ENCODE measurements around the gene FUBP1.
"Not testable (repeated sequence)": the region's sequence is repeated elsewhere in the genome, so short reads cannot be mapped to it uniquely, and the experiment has no call there.

The FUBP1 gene

GRCh38 chr1:77978969-77979876 lies at the start of gene FUBP1:
FUBP1 (minus strand) TSS chr1:77979072; CDS start chr1:77979004, 68 bp downstream.
- peak; percentile 99 for DNase-seq (ENCODE audit: low read depth)

- not testable (repeated sequence) for DNase-seq (ENCODE audit: low read depth)
Measured at GRCh38 chr1:78021134-78021533, 42.3 kb upstream of the FUBP1 start.

GRCh38 chr1:78019024-78019423 lies 40.2 kb upstream of the FUBP1 start:
- DNase-seq (ENCODE audit: low read depth), result no peak

- no peak for DNase-seq (ENCODE audit: low read depth)
Measured at GRCh38 chr1:78015148-78015547, 36.3 kb upstream of the FUBP1 start.

- no peak for DNase-seq (ENCODE audit: low read depth)
Measured at GRCh38 chr1:78011050-78011449, 32.2 kb upstream of the FUBP1 start.

- no peak for DNase-seq (ENCODE audit: low read depth)
Measured at GRCh38 chr1:78009836-78010235, 31.0 kb upstream of the FUBP1 start.

GRCh38 chr1:78009276-78009675 lies 30.4 kb upstream of the FUBP1 start:
- DNase-seq (ENCODE audit: low read depth), result no peak

- no peak for DNase-seq (ENCODE audit: low read depth)
Measured at GRCh38 chr1:78007677-78008341, 28.9 kb upstream of the FUBP1 start.

GRCh38 chr1:78006521-78006920 lies 27.6 kb upstream of the FUBP1 start:
- DNase-seq (ENCODE audit: low read depth), result no peak

- DNase-seq (ENCODE audit: low read depth), result peak; percentile 83
Measured at GRCh38 chr1:78005755-78006154, 26.9 kb upstream of the FUBP1 start.

- no peak for DNase-seq (ENCODE audit: low read depth)
Measured at GRCh38 chr1:78005448-78005722, 26.5 kb upstream of the FUBP1 start.

- DNase-seq (ENCODE audit: low read depth), result peak; percentile 97
Measured at GRCh38 chr1:78004719-78005447, 26.0 kb upstream of the FUBP1 start, which contains the start of gene DNAJB4. DNAJB4 (plus strand) TSS chr1:78004939; CDS start chr1:78005111, 172 bp downstream.

- DNase-seq (ENCODE audit: low read depth), result peak; percentile 40
Measured at GRCh38 chr1:78003882-78004718, 25.2 kb upstream of the FUBP1 start.

- no peak for DNase-seq (ENCODE audit: low read depth)
Measured at GRCh38 chr1:78003070-78003746, 24.3 kb upstream of the FUBP1 start.

- DNase-seq (ENCODE audit: low read depth), result not testable (repeated sequence)
Measured at GRCh38 chr1:78000536-78000935, 21.7 kb upstream of the FUBP1 start.

- DNase-seq (ENCODE audit: low read depth), result no peak
Measured at GRCh38 chr1:77996734-77997133, 17.9 kb upstream of the FUBP1 start.

- DNase-seq (ENCODE audit: low read depth), result no peak
Measured at GRCh38 chr1:77994117-77994705, 15.3 kb upstream of the FUBP1 start.

- DNase-seq (ENCODE audit: low read depth), result no peak
Measured at GRCh38 chr1:77991638-77992037, 12.8 kb upstream of the FUBP1 start.

- DNase-seq (ENCODE audit: low read depth), result no peak
Measured at GRCh38 chr1:77990629-77991204, 11.8 kb upstream of the FUBP1 start.

GRCh38 chr1:77989744-77990143 lies 10.9 kb upstream of the FUBP1 start:
- no peak for DNase-seq (ENCODE audit: low read depth)
